HG02763 (cell line): ENCODE measurements around the gene HPSE2.
A peak's percentile ranks its signal among the peaks of the same experiment; 100 is the strongest.

Experiments used
- ATAC-seq: cut with Tn5 transposase; IDR thresholded peaks from one replicate; pipeline ENCODE4 v1.9.1; 2021; ENCODE audit warnings: mild to moderate bottlenecking, moderate library complexity; ENCODE audit not compliant: unreplicated experiment

HPSE2 gene

GRCh38 chr10:98446151-98446660, 789.4 kb downstream of the HPSE2 start:
- ATAC-seq, result peak; percentile 19

DNA sequence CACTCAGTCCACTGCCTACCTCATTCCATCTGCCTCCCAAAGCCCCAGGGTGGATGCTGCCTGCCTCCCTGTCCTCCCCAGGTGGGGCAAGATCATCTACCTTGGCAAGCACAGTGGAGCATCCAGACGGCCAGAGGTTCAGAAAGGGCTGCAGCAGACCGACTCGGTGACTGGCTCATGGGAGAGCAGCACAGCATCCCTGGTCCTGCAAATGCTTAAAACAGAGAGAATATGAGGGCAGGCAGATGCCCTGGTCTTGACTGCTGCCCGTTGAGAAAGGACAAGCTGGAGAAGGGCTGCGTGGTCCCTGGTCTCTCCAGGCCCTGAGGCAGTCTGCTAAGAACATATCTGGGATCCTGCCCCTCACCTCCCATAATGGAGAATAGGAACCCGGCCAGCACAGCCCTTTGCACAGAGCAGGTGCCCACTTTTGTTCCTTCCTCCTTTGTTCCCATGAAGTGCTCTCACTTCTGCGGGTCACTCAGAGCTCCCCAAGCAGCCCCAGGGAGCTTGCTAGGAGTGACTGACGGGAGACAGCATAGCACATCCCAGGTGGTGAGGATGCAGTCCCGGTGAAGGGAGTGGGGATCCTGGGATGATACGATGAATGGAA, 790.3 kb downstream of the HPSE2 start:
- ATAC-seq, result no peak

- ATAC-seq, result no peak
Observed at GRCh38 chr10:98444314-98445006, 791.2 kb downstream of the HPSE2 start.

GRCh38 chr10:98438715-98439114, 796.9 kb downstream of the HPSE2 start:
- ATAC-seq, result no peak

DNA sequence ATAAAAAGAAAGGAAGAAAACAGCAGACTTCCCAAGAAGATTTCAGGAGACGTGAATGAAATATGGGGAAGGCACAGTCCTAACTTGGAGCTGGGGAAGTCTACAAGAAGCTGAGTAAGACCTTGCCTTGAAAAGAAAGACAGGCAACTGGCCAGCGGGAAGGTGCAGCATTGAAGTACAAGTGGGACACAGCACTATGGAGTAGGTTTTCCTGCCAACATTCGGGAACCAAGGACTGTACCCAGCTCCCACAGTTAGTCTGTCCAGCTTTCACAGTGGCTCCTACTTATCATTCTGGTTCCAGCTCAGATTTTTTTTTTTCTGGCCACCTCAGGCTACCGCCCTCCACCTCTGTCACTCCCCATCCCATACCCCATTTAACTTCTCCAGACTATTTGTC, 798.9 kb downstream of the HPSE2 start:
- ATAC-seq, result no peak

DNA sequence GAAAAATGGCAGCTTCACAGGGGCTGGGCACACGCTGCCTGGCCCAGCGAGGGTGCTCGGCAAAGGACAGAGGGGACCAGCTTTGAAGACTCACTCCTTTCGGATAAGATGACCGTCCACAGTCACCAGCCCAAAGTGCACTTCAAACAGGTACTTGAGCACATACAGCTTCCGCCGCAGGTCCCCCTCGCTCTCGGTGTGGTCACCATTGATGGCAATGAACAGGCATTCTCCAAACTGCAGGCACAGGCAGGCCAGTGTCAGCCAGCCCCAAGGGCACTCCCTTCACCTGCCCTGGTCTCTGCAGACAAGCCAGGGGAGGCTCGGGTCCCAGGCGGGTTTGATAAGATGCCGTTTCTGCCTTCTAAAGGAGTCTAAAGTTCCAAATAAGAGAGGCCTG, 800.5 kb downstream of the HPSE2 start:
- no peak for ATAC-seq

DNA sequence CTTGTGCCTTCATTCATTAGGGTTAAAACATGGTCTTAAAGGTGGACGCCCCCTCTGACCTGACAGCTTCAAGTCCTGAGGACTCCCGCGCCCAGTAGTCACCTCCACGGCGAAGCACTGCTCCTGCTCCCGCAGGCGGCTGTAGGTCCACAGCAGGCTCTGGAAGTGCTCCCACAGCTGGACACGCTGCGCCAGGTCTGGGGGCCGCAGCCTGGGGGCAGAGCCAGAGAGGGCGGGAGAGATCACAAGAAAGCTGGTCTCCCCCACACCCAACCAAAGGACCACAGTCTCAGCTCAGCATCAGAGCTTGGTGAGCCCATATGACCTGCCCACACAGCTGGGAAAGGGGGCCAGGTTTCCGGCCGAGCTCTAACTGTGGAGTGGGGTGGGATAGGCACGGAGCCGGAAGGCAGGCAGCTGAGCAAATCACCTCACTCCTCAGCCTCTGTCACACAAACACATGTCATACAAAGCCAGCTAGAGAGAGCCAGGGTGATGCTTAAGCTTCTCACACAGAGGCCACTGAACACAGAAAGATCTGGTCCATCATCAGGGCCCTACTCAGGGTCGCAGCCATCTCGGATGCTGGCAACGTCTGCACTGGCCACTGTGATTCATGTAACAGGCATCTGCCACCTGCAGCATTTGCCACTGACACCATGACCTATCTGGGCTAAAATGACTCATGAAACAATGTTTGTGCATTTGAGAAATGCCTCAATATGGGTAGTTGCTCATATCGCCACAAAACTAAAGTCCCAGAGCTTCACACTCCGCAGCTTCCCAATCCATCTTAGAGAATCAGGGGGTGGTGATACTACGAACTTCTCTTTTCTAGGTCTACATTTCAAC, 801.5 kb downstream of the HPSE2 start:
- ATAC-seq, result no peak

- ATAC-seq, result no peak
Observed at GRCh38 chr10:98433371-98433770, 802.3 kb downstream of the HPSE2 start.

DNA sequence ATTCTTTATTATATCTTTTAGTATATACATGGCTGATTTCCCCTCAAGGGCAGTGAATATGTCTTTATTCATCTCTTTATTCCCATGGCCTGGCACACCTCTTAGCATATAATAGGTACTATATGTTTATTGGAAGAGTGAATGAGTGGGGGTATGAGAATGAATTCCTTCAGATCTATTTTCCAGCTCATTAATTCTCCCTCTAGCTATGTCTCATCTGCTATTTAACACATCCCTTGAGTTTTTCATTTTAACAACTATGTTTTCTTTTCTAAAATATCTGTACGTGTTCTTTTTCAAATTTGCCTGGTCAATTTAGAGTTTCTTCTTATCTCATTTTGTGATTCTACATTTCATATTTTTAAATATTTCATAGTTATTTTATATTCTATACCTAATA, 803.3 kb downstream of the HPSE2 start:
- no peak for ATAC-seq

DNA sequence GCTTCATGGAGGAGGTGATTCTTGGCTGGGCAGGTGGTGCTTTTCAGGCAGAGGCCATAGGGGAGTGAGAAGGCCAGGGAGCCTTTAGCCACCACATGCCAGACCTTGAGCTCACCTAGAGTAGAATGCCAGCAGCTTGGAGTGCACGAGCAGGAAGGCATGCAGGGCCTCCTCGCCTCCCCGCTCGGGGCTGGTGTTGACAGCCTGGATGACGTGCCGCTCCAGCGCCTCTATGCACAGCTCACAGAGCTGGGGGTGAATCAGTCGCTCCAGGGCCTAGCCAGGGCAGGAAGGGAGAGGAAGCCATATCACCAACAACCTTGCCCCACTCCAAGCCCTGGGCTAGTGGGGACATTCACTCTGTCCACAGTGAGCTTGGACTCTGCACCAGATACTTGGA, 804.6 kb downstream of the HPSE2 start:
- ATAC-seq, result no peak

- no peak for ATAC-seq
Observed at GRCh38 chr10:98430427-98430826, 805.2 kb downstream of the HPSE2 start.

DNA sequence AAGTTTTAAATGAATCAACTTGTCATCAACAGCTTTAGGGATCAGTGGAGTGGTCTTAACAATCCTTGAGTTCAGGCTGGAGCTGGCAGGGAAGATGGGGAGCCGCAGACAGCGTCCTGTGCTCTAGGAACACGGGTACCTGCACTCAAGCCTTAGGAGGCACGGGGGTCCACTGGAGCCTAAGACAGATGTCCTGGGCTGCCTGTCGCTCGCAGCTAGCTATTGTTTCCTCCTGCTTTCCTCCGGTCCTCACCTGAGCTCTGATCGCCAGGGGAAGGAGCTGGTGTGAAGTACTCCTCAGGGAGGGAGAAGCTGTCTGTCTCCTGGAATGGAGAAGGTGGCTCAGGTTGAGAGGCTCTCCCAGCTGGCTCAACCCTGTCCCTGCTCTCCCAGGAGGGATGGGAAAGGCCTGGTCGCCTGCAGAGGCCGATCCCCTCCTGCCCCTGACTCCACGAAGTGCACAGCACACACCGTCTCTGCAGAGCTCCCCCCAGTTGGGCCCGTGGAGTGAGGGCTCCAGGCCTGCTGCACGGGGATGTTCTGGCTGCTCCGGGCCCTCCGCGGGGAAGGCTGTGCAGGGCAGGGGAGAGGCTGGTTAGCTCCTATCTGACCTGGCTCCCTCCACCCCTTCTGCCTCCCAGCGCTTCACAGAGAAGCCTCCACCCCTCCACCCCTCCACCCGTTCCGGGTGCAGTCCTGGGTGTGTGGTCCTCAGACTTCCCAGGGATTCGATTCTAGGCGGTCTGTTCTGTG, 806.2 kb downstream of the HPSE2 start:
- no peak for ATAC-seq

GRCh38 chr10:98427011-98427515, 808.6 kb downstream of the HPSE2 start:
- no peak for ATAC-seq

DNA sequence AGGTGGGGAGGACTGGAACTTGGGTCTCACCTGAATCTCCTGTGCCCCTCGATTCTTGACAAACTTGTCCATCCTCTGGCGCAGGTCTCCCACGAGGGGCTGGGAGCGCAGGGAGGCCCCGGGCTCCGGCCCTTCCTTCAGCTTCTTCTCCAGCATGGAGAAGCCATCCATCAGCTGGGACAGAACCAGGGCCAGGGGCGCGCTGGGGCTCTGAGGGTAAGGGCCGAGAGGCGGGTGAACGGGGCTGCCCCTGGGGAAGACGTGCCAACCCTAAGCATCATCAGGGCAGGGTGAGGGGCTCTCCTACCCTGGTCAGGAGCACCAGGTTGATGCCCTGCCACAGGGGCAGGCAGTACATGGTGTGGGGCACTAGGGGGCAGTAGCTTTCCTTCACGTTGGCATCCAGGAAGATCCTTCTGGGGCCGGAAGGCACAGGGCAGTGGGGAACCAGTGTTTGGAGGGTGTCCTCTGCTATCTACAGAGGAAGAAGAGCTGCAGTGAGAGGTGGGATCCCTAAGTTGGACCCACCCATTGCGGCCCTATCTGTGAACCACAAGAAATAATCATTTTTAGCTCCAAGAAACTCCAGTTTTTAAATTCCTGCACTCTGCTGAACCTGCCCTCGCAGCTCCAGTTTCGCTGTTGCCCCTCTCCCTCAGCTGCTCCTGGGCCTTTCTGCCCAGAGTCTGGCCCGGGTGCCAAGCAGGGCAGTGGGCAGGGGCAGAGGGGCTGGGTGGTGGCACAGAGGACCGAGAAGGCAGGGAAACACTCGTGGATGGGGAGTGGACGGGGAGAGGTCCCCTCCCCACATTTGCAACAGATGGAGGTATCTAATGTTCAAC, 809.9 kb downstream of the HPSE2 start:
- no peak for ATAC-seq

DNA sequence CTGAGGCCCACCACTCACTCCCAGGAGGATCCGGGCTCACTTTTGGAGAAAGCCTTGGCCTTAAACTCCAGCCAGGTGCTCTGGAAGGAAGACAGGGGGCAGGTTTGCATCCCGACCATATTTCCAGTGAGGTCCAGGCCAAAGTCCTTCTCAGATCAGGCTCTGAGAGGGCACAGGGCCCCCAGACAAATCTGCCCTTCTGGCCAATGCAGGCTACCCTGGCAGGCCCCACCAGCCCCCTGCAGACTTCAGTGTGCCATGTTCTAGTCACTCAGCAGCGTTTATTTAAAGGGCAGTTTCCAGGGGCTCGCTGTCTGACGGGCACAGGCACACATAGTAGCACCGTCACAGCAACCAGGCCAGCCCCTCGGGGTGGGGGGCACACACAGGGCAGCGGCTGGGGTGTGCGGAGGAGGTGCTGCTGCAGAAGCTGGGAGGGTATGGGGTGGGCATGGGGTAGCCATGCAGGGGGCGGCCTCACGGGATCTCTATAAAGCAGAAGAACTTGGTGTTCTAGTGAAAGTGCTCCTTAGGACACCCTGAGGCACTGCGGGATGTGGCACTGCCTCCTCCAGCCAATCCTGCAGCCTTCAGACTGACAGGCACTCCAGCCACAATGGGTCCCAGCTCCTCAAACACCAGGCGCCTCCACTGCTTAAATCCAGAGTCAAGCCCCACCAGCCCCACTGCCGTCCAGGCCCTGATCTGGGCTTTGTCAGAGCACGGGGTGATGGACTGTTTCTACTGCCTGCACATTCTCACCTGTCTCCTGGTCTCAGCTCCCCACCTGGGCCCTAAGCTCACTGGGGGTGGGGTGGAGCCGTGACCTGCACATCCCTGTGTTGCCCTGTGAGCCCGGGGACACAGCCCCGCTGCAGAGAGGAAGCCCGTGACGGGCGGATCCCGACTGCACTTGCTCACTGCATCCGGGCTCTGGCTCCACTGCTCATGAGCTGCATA, 811.1 kb downstream of the HPSE2 start:
- ATAC-seq, result no peak

DNA sequence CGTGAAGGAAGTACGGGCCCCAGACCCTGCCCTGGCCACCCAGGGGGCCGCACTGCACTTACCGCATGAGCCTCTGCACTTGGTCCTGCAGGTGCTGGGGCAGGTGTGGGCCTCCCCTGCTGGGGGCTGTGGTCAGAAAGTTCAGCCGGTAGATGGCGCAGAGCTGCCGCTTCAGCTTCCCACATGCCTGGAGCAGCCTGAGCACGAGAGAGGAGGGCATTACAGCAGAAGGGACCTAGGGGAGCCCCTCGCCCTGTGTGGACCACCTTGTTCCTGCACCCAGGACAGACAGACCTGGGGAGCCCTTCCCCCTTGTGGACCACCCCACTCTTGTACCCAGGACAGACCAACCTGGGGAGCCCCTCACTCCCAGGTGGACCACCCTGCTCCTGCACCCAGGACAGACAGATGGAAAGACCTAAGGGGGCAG, 811.9 kb downstream of the HPSE2 start:
- no peak for ATAC-seq

DNA sequence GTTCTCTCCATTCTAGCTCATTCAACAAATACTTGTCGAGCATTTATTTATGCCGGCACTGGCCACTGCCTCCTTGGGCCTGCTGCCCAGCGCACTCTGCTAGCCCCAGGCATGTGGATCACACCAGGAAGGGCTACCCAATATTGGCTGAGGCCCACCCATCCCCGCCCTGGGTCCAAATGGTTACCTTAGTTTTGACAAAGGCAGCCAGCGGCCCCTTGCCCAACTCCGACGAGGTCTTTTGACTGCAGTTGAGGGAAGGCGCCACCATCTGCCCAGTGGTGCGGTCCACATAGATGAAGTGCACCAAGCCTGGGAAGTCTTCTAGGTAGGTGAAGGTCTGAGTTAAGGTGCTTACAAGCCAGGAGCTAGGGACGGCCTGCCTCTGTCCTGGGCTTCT, 813.5 kb downstream of the HPSE2 start:
- ATAC-seq, result no peak

DNA sequence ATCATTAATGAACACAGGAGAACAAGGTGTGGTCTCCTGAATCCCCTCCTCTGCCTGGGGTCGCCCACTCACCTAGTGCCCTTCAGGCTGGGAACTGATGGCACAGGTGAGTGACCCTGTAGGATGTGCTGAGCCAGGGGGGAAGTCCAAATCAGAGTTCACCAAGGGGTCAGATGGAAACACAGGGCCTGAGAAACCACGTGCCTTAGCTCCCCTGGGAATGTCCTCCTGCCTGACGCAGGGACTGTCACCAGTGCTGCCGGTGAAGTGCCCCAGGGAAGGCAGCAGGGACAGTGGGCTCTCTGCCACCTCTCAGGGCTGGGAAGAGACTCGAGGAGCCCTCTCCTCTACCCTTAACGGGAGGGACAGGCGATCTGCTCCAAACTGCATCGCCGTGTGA, 814.9 kb downstream of the HPSE2 start:
- no peak for ATAC-seq
